ENCODE measurements around the gene GXYLT1. TPM values are rescaled to one million over a fixed set of nuclear protein-coding genes. Genes with fewer than 3 reads are reported as not detected.

The GXYLT1 gene
- total RNA-seq, 1 donor from 2014 or later: 11.0 TPM

DNA sequence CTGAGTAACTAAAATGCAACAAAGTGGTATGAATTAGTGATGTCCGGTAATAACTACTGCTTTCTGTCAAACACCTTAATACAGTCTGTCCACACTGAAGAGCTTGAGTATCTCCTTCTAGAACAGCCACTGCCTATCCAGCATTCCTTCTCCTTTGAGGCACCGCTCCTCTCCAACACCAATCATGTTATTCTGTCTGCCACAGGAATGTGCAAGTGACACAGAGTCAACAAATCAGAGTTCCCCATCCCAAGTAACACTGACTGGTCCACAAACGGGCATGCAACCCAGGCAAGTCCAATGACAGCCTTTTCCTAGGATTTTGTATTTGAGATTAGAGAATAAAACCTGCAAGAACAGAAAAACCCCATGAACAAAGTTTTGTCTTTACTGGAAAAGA is 3.8 kb downstream of the GXYLT1 start:
- H3K4me1 Mint-ChIP-seq (ENCODE audit: low read depth): peaks cover 31% of the 10 kb centered on the region
- intact Hi-C loops (cut with micrococcal nuclease): no loop called here
- no peak overlapping the region for H3K27ac Mint-ChIP-seq
- no peak overlapping the region for H3K4me3 Mint-ChIP-seq (ENCODE audit: low read depth)
- peaks cover 3% of the 10 kb centered on the region for H3K27me3 Mint-ChIP-seq (ENCODE audit: low read depth)
- H3K9me3 Mint-ChIP-seq: no peaks in the 10 kb centered on the region
- H3K36me3 Mint-ChIP-seq (ENCODE audit: low read depth): peaks cover 3% of the 10 kb centered on the region
- no peak for DNase-seq (ENCODE audit: low spot score)

DNA sequence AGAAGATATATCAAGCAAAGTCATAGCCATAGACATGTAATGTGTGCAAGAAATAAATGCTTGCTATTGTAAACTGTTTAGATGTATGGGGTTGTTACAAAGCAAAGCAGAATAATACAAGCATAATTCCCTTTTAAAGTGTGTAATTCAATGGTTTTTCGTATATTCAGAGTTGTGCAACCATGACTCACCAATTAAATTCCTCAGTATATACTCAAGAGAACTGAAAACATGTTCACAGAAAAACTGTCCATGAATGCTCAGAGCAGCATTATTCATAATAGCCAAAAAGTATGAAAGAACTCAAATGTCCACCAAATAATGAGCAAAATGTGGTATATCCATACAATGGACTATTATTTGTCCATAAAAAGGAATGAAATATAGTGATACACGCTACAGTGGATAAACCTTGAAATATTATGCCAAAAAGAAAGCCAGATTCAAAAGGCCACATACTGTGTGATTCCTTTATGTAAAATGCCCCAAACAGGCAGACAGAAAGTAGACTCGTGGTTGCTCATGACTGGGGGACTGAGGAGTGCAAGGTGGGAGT is 9.3 kb downstream of the GXYLT1 start:
- Mint-ChIP-seq H3K4me1 (ENCODE audit: low read depth) (peaks cover 9% of the 10 kb centered on the region), H3K4me3 (ENCODE audit: low read depth) (no peak overlapping the region), H3K9me3 (no peaks in the 10 kb centered on the region), H3K27me3 (ENCODE audit: low read depth) (no peaks in the 10 kb centered on the region), H3K36me3 (ENCODE audit: low read depth) (no peaks in the 10 kb centered on the region), H3K27ac (no peak overlapping the region)
- no peak for DNase-seq (ENCODE audit: low spot score)
- intact Hi-C loops (cut with micrococcal nuclease): no loop called here

DNA sequence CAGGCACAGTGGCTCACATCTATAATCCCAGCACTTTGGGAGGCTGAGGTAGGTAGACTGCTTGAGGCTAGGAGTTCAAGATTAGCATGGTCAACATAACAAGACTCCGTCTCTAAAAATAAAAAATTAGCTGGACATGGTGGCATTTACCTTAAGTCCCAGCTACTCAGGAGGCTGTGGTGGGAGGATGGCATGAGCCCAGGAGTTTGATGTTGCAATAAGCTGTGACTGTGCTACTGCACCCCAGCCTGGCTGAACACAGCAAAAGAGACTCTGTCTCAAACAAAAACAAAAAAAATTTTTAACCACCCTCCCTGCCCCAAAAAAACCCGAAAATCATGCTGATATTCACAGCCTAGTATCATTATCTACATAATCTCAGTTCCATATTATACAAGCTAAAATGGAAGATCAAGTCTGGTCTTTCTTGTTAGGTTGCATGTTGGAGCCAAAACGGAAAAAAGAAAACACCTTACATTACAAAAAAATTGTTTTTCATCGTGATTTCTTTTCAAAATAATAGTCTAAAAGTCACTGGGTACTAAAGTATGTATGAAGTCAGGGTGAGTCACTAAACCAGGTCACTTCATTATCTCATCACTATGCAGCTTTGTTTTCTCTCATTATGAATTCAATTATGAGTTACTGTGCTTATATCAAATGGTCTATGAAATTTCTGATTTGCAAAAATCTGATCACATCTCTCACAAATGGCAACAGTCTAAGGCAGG is 13.8 kb downstream of the GXYLT1 start:
- DNase-seq (ENCODE audit: low spot score): no peak
- Mint-ChIP-seq H3K27me3 (ENCODE audit: low read depth) (no peaks in the 10 kb centered on the region), H3K27ac (peak overlapping the region; percentile 6), H3K36me3 (ENCODE audit: low read depth) (no peaks in the 10 kb centered on the region), H3K9me3 (no peaks in the 10 kb centered on the region), H3K4me1 (ENCODE audit: low read depth) (peaks cover 15% of the 10 kb centered on the region), H3K4me3 (ENCODE audit: low read depth) (no peak overlapping the region)
- intact Hi-C loops (cut with micrococcal nuclease): no loop called here

DNA sequence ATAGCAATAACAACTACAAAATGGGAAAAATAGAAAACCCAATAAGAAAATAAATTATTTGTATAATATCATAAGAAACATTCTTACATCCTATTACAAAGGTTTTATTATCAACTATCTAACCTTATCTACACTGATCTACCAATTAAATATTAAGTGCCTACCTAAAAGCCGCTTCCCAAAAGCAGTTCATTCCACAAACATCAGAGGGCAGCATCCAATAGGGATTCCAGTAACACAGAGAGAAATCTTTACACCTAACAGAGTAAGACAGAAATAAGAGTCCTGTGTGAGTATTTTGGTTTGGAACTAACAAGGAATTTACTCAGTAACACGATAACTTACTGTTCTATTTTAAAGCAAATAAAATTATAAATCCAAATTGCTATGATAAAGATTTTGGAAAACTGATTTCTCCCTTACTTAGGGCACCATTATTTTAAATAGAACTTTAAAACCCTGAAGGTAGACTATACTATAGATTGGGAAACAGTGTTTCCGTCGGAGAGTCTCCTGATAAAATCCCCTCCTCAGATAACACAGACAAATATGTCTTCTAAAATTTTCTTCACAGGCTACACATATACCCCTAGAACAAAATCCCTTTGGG is 15.0 kb downstream of the GXYLT1 start:
- no peaks in the 10 kb centered on the region for H3K9me3 Mint-ChIP-seq
- peaks cover 15% of the 10 kb centered on the region for H3K4me1 Mint-ChIP-seq (ENCODE audit: low read depth)
- H3K36me3 Mint-ChIP-seq (ENCODE audit: low read depth): no peaks in the 10 kb centered on the region
- no peak overlapping the region for H3K4me3 Mint-ChIP-seq (ENCODE audit: low read depth)
- no peak for DNase-seq (ENCODE audit: low spot score)
- H3K27me3 Mint-ChIP-seq (ENCODE audit: low read depth): no peaks in the 10 kb centered on the region
- no peak overlapping the region for H3K27ac Mint-ChIP-seq
- intact Hi-C loops (cut with micrococcal nuclease): no loop called here

DNA sequence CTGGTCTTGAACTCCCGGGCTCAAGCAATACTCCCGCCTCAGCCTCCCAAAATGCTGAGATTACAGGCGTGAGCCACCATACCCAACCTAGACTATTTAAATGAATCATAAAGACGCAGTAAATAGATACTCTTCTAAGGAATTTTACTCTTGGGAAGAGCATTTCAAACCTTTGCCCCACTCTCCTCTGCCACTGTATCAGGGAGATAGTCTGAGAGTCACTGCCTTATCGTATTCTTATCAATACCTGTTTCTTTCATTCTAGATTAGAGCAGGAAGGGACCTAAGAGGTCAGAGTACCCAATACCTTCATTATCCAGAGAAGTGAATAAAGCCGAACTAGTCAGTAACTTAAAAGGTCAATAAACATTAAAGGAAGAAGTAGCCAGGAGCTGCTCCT is 15.8 kb downstream of the GXYLT1 start:
- H3K4me1 Mint-ChIP-seq (ENCODE audit: low read depth): peaks cover 12% of the 10 kb centered on the region

DNA sequence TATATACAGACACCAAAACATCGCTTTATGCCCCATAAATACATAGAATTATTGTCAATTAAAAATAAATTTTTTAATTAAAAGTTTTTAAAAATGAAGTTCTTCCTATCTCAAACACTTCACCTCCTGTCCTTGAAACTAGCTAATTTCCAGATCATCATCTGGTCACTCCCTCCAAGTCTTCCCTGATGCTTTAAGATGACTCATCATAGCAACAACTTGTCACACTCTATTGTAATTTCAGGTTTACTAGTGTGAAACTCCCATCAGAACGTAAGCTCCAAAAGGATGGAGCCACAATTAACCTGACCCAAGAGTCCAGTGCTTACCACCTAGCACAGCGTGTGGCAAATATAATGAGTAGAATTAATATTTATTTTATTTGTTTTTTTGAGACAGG is 16.3 kb downstream of the GXYLT1 start:
- Mint-ChIP-seq H3K27ac (no peak overlapping the region), H3K4me1 (ENCODE audit: low read depth) (peaks cover 12% of the 10 kb centered on the region), H3K27me3 (ENCODE audit: low read depth) (no peaks in the 10 kb centered on the region), H3K9me3 (no peaks in the 10 kb centered on the region), H3K4me3 (ENCODE audit: low read depth) (no peak overlapping the region), H3K36me3 (ENCODE audit: low read depth) (no peaks in the 10 kb centered on the region)
- DNase-seq (ENCODE audit: low spot score): no peak
- intact Hi-C loops (cut with micrococcal nuclease): no loop called here

More for the DNA sequence above, 15.8 kb downstream of the GXYLT1 start:
- no peaks in the 10 kb centered on the region for H3K9me3 Mint-ChIP-seq
- H3K36me3 Mint-ChIP-seq (ENCODE audit: low read depth): no peaks in the 10 kb centered on the region
- intact Hi-C loops (cut with micrococcal nuclease): no loop called here
- H3K27ac Mint-ChIP-seq: no peak overlapping the region
- no peak overlapping the region for H3K4me3 Mint-ChIP-seq (ENCODE audit: low read depth)
- DNase-seq (ENCODE audit: low spot score): no peak
- no peaks in the 10 kb centered on the region for H3K27me3 Mint-ChIP-seq (ENCODE audit: low read depth)

DNA sequence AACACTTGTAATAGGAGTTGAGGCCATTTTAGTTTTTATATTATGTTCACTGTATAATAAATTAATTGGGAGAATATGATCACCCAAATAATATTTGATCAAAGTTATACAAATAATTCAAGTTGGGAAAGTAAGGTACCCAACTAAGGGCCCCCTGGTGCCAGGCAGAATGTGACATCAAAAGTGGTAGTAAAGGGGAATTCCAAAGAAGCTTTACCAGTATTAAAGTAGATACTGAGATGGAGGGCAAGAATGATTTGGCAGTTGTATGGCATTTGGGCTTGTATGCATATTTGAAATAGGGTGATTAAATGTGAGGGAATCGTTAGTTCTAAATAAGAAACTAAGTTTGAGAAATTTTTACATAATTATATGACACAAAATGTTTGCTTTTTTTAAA is 17.7 kb downstream of the GXYLT1 start:
- Mint-ChIP-seq H3K36me3 (ENCODE audit: low read depth) (no peaks in the 10 kb centered on the region), H3K27me3 (ENCODE audit: low read depth) (no peaks in the 10 kb centered on the region), H3K4me3 (ENCODE audit: low read depth) (no peak overlapping the region), H3K9me3 (no peaks in the 10 kb centered on the region), H3K4me1 (ENCODE audit: low read depth) (peaks cover 12% of the 10 kb centered on the region), H3K27ac (no peak overlapping the region)
- DNase-seq (ENCODE audit: low spot score): no peak
- intact Hi-C loops (cut with micrococcal nuclease): no loop called here

DNA sequence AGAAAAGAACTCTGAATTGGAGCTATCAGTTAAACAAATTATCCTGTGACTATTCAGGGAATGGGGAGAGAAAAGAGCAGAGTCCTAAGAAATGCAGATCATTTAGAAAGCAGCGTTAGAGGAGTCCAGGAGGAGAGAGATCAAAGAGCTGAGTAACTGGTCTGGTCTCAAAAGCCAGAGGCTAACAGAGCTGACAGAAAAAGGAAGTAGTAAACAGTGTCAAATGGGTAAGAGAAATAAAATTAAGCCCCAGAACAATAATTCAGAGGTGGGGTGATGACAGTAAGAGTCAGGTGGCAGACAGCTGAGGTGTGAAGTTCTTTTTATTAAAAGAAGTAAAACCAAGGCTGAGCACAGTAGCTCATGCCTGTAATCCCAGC is 19.3 kb downstream of the GXYLT1 start:
- no peaks in the 10 kb centered on the region for H3K27me3 Mint-ChIP-seq (ENCODE audit: low read depth)
- no peak overlapping the region for H3K4me3 Mint-ChIP-seq (ENCODE audit: low read depth)
- peaks cover 6% of the 10 kb centered on the region for H3K4me1 Mint-ChIP-seq (ENCODE audit: low read depth)
- DNase-seq (ENCODE audit: low spot score): no peak
- no peaks in the 10 kb centered on the region for H3K9me3 Mint-ChIP-seq
- intact Hi-C loops (cut with micrococcal nuclease): no loop called here
- no peaks in the 10 kb centered on the region for H3K36me3 Mint-ChIP-seq (ENCODE audit: low read depth)
- no peak overlapping the region for H3K27ac Mint-ChIP-seq

DNA sequence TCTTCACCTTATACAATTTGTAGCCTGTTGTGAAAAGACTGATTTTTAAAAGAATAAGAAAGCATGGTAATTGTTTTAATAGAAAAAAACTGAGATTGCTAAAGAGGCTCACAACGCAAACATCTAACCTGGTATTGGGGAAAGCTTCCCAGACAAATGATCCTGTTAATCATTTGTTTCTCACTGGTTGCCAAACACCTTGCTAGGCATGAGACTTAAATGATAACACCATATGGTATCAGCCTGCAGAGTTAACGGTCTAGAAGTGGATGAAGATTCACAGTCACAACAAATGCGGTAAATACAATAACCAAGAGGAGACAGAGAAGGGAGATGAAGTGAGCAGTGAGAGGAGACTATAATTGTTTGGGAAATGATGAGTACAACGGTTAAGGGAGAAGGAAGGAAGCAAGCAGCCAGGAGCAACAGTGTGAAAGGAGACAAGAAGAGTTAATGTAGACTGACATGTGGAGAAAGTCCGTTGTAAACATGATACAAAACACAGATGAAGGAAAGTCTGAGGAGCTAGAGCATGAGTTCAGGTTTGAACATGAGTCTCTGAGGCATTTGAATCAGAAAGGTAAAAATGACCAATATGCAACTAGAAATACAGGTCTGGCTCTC is 19.8 kb downstream of the GXYLT1 start:
- Mint-ChIP-seq H3K36me3 (ENCODE audit: low read depth) (peaks cover 3% of the 10 kb centered on the region), H3K4me1 (ENCODE audit: low read depth) (peaks cover 10% of the 10 kb centered on the region), H3K27ac (no peak overlapping the region), H3K9me3 (no peaks in the 10 kb centered on the region), H3K27me3 (ENCODE audit: low read depth) (no peaks in the 10 kb centered on the region), H3K4me3 (ENCODE audit: low read depth) (no peak overlapping the region)
- DNase-seq (ENCODE audit: low spot score): no peak
- intact Hi-C loops (cut with micrococcal nuclease): no loop called here

DNA sequence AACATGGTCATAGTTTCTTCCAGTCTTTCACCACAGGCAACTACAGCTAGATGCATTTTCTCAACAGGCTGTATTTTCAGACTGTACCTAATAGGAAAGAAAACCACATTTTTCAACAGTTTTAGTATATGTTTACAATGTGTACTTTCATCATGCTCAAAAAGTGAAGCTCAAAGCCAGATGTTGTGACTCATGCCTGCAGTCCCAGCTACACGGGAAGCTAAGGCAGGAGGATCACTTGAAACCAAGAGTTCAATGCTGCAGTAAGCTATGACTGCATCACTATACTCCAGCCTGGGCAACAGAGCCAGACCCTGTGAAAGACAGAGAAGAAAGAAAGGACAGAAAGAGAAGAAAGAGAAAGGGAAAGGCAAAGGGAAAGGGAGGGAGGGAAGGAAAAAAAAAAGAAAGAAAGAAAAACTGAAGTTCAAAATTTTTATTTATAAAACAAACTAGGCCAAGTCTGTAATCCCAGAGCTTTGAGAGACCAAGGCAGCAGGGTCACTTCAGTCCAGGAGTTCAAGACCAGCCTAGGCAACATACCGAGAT is 25.5 kb downstream of the GXYLT1 start:
- peak overlapping the region; percentile 61 for H3K27ac Mint-ChIP-seq
- no peaks in the 10 kb centered on the region for H3K27me3 Mint-ChIP-seq (ENCODE audit: low read depth)
- peaks cover 6% of the 10 kb centered on the region for H3K9me3 Mint-ChIP-seq
- H3K4me3 Mint-ChIP-seq (ENCODE audit: low read depth): no peak overlapping the region
- no peak for DNase-seq (ENCODE audit: low spot score)
- H3K36me3 Mint-ChIP-seq (ENCODE audit: low read depth): peaks cover 36% of the 10 kb centered on the region
- intact Hi-C loops (cut with micrococcal nuclease): no loop called here
- H3K4me1 Mint-ChIP-seq (ENCODE audit: low read depth): peaks cover 12% of the 10 kb centered on the region

DNA sequence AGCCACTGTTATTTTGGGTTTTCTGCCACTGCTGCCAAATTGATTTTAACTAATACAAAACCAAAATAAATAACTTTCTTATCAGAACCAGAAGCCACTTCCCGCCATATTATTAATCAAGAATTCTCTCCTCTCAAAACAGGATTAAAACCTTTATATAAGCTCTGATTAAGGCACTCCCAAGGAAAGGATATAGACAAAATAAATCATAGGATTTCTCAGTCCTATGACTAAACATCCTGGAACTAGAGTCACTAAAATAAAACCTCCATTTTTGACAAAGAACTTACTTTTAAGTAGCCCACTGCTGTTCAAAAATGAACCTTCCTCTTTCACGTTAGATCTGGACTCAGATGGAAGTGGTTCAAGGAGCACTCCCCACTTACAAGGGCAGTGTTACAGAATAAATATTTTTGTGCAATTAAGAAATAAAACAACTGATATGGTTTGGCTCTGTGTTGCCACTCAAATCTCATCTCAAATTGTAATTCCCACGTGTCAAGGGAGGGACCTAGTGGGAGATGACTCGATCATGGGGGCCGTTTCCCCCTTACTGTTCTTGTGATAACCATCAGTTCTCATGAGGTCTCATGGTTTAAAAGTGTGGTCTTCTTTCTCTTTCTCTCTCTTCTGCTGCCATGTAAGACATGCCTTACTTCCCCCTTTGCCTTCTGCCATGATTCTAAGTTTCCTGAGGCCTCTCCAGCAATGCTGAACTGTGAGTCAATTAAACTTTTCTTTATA is 26.4 kb downstream of the GXYLT1 start:
- H3K36me3 Mint-ChIP-seq (ENCODE audit: low read depth): peaks cover 43% of the 10 kb centered on the region
- peaks cover 10% of the 10 kb centered on the region for H3K9me3 Mint-ChIP-seq
- H3K4me3 Mint-ChIP-seq (ENCODE audit: low read depth): no peak overlapping the region
- DNase-seq (ENCODE audit: low spot score): no peak
- no peaks in the 10 kb centered on the region for H3K27me3 Mint-ChIP-seq (ENCODE audit: low read depth)
- peaks cover 12% of the 10 kb centered on the region for H3K4me1 Mint-ChIP-seq (ENCODE audit: low read depth)
- intact Hi-C loops (cut with micrococcal nuclease): no loop called here
- peak overlapping the region; percentile 72 for H3K27ac Mint-ChIP-seq

DNA sequence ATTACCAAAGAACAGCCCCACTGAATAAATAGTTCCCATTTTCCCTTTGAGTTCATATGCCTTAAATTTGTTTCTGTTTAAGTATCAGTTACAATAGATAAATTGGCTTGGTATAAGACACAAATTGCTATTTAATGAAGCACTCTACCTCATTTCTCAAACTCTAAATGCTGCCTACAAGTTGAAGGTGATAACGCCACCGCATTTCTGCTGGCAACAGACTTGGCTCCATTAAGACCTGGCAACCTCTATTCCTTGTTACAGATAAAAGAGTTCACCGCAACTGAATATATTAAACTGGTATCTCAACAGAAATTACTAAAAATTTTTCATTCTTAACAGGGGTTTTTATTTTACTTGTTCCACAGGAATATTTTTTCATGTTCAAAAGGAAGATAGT is 35.6 kb downstream of the GXYLT1 start:
- Mint-ChIP-seq H3K4me1 (ENCODE audit: low read depth) (peaks cover 2% of the 10 kb centered on the region), H3K4me3 (ENCODE audit: low read depth) (no peak overlapping the region), H3K36me3 (ENCODE audit: low read depth) (peaks cover 50% of the 10 kb centered on the region), H3K27ac (no peak overlapping the region), H3K27me3 (ENCODE audit: low read depth) (no peaks in the 10 kb centered on the region), H3K9me3 (peaks cover 19% of the 10 kb centered on the region)
- no peak for DNase-seq (ENCODE audit: low spot score)
- intact Hi-C loops (cut with micrococcal nuclease): no loop called here

Data from activated T-helper 2 cell treated with anti-CD3 and anti-CD28 coated beads, Interferon-gamma antibody, Interleukin-2, Interleukin-4, amounts not matched to agents 10 μg/mL and 5 μg/mL and 100 μg/mL, durations not matched to agents 14 hours and 24 hours and 36 hours (primary cell).